NCI-H2081 (cell line): ENCODE measurements around the gene CAV2.

Source experiments
- DNase-seq, 2 experiments: peaks; one replicate each; lab custom pipeline; 2025; lab: John Stamatoyannopoulos, UW

Gene CAV2

DNA sequence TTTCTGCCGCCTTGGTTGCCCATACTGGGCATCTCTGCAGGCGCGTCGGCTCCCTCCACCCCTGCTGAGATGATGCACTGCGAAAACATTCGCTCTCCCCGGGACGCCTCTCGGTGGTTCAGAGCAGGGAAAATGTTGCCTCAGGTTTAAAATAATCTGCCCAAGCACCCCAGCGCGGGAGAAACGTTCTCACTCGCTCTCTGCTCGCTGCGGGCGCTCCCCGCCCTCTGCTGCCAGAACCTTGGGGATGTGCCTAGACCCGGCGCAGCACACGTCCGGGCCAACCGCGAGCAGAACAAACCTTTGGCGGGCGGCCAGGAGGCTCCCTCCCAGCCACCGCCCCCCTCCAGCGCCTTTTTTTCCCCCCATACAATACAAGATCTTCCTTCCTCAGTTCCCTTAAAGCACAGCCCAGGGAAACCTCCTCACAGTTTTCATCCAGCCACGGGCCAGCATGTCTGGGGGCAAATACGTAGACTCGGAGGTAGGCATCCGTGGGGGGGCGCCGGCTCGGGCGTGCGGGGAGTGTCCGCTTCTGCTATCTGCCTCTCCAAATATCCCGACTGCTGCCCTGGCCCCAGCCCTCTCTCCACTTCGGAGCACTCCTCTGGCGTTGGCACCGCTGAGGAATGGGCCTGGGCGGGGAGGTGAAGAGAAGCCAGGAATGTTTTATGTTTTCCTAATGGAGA lies 25.2 kb downstream of the CAV2 start, which contains the start of gene CAV1:
TSS of gene CAV1 (plus strand) at position 428 of the 689 bp plus-strand sequence. CDS start at position 455, 27 bp downstream.
- DNase-seq, result peak; percentile 24 to 58

DNA sequence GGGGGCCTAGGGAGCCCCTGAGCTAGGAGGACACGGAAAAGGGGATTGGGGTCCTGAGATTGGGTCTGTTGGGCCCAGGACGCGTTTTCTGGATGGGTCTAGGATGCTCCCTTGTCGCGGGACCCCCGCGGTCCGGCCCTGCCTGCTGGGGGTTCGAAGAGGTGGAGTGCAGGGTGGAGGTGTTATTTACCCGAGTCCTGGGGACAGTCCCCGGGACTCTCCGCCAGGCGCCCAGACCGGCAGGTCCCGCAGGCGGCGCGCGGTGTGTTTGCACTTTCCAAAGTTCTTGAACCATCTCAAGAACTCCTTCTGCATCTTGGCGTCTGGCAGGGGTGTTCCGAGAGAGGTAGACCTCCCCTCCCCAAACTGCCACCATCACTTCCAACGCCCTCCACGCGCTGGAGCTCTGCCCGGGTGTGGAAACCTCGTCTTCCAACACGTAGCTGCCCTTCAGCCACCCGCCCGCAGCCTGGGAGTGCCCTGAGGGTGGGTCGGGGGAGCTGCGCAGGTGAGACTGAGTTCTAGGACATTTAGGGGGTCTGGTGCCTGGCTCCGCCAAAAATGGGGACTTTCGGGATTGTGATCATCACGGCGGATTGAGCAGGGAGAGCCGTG lies 25.9 kb downstream of the CAV2 start:
- no peak for DNase-seq

DNA sequence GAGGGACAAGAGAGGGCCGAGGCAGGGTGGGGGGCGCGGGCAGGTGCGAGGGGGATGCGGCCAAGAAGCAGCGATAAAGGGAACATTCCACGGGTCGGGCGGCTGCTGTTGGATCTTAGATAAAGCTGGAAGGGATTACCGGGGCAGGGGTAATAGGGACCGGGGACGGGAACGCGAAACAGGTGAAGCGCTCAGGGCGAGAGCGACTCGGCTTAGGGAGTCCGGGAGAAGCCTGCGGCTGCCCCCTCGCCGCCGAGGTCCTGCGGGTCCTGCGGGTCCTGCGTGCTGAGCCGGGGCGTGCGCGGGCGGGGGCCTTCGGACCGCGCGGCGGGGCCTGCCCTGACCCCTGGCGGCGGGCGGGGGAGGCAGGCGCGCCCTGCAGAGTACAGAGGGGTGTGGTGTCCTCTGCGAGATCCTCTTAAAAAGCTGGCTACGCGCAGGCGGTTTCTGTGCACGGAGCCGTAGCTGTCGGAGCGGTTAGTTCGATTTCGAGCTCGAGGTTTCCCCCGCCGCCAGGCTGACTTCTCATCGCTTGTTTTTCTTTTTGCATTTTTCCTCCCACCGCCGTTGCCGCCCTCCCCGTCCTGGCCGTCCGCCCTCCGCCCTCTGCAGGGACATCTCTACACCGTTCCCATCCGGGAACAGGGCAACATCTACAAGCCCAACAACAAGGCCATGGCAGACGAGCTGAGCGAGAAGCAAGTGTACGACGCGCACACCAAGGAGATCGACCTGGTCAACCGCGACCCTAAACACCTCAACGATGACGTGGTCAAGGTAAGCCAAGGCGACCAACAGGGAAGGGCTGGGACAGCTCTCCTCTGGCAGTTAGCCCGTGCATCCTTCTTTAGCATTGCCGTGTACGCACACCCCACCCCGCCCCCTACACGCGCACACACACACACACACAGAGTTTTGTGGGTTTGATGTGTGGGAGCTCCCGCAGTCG lies 26.6 kb downstream of the CAV2 start:
- DNase-seq, result peak; percentile 53 to 60

DNA sequence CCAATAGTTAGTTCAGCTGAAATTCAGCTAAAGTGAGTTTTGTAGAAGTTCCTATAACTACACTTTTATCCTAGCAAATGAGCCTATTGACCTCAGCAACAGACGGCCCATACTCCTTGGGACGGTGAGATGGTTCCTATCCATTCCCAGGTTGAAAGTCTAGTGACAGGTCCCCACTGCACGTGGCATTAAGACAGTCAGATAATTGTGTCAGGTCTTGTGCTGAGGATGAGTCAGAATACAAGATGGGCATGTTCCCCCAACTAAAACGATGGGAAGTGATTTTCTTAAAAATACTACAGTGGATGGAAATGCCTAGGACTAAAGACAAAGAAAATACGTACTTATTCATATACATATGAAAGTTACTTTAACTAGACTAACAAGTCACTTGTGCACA lies 27.4 kb downstream of the CAV2 start:
- DNase-seq, result no peak

DNA sequence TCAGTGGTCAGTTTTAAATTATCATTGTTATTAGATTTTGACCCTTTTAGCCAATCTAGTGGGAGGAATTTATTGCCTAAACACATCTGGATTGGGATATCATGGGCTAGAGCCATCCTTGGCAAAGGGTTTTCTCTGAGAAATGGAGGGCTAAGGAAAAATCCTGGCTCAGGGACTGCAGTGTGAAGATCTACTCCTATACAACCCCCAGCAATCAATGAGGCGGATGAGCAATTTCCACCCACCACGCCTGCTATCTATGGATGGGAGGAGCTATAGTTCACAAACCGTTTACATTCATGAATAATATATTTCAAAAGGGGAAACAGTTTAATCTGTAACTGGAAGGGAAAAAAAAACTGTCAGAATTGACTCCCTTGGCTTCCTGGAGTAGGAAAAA lies 28.0 kb downstream of the CAV2 start:
- DNase-seq, result no peak

DNA sequence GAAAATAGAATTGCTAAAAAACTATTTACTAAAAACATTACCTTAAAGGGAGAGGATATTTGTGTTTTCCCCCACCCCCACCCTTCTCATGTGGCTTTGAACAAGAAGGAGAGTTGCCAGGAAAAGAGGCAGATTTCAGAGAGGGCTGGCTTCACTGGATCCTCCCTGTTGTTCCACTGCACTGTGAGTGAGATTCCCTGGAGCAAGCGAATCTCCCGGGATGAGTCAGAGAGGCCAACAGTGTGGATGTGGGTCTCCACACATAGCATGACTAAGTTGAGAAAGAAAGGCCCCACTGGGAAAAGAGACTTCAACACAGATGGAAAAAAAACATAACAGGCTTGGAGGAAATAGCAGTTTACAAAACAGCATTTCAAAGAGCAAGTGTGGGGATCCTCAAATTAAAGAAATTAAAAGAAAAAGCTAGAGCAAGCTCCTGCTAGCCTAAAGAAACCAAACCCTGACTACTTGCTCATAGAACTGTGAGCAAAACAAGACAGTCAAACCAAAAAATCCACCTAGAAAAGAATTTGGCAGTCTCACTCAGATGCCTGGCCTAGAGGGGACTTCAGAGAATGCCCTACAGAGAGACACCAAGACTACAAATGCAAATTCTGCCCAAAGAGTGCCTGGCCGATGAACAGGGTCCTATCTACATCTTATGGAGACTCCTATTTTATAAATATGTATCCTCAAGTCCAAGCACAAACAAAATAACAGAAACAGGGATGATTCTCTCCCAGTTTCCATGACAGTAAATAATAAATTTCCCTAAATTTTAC lies 28.7 kb downstream of the CAV2 start:
- DNase-seq, result no peak

DNA sequence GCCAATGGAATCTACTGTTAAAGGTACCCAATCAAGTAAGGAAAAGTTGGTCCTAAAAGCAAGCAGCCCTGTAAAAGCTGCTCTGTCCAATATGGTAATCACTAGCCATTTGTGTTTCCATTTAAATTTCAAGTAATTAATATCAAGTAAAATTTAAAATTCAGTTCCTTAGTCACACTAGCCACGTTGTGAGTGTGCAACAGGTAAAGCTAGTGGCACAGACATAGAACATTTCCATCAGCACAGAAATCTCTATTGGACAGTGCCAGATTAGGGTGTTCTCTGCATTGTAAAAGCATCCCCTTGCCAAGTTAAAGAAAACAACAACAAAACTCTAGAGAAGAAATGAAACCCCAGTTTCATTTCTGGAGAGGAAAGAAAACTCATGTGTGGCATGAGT lies 29.7 kb downstream of the CAV2 start:
- no peak for DNase-seq

DNA sequence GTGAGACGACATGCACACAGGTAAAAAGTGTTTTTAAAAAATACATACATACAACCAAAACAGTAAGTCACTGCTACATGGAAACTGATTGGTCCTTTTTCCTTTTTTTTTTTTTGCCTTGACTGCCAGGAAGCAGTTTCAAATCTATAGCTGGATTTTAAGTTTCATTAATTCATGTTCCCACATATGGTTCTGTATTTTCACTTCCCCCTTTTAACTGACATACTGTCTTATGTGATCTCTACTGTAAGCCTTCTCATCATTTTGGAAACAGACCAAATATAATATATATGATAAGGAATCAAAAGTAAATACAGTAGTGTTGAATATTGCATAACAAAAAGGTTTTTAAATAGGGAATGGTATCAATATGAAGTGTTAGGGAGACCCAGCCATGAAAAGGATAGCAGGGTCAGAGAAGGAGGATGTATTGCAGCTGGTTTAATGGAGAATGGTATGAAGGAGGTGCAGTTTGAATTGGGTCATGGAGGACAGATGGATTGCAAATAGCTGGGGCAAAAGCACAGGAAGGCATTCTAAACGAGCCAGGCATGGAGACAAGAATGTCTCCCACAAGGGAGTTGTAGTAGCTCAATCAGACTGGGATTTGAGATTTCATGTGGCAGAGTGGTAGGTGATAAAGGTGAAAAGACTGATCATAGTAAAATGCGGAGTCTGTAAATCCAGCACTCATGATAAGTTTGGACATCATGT lies 30.7 kb downstream of the CAV2 start:
- no peak for DNase-seq

DNA sequence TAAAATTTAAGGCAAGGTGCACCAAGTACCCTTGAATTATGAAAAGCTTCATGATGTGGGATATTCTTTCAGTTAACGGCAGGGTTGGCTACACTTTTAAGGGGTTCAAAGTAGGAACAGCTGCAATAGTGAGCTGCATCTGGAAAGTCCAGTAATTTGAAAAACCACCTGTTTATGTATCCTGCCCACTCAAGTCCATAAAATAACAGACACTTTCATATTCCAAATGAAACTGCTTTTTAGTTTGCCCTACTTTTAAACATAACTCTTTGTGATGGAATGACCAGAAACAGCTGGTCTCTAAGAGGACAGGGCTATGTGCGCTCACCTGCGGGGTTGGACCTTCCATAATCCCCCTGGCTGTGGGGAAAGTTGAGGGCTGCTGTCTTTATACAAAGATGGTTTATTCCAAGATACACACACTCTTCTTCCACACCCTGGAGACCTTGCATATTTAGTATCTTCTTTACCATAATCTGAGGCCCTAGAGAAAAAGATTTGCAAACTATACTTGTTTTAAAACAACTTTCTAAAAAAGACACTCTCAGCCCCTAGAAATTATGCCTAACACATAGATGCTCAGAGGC lies 32.7 kb downstream of the CAV2 start:
- DNase-seq, result no peak

DNA sequence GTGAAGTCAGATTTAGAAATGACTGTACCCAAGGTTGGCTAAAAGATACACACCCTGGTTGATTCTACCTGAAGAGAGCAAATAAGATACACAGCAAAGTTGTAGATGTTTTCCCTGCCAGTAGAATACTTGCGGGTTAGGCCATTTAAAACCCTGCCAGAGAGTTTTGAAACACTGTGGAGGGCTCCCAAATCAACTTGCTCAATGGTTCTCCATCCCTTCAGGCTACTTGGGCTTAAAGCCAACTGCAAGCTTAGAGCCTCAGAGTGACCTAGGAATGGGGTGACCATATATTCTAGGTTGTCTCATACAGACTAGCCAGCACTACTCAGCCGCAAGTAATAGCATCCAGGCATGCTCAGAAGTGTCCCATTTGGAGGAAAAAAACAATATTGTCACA lies 35.3 kb downstream of the CAV2 start:
- no peak for DNase-seq

DNA sequence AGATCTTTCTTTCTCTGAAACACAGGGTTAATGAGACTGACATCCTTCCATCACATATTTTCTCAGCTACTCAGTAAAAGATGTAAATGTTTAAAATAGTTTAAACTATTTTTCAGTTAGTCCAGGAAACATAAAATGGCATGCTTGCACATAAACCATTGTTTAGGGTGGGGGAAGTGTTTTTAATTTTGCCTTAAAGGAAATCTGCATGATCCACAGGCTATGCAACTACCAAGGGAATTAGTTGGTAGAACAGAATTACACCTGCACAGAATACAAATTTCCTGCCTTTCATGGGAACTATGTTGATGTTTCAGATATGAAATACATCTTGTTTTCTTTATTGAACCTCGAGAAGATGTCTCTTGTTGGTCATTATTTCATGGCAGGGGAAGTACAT lies 35.9 kb downstream of the CAV2 start:
- no peak for DNase-seq

DNA sequence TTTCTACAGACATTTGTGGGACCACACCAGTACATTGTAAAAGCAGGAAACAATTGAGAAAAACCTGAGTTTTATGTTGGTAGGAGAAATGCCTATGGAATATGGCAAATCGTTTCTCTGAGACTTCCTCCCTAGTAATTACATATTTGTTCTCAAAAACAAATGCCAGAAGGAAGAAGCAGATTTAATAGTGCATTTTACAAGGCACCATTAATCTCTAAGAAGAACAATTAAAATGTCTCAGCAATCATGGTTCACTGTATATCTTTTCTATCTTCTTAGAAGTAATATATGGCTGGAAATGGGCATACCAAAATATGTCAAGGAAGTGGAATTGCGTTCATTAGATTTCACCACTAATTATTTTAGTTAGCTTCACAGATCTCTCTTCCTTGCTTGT lies 38.6 kb downstream of the CAV2 start:
- no peak for DNase-seq

DNA sequence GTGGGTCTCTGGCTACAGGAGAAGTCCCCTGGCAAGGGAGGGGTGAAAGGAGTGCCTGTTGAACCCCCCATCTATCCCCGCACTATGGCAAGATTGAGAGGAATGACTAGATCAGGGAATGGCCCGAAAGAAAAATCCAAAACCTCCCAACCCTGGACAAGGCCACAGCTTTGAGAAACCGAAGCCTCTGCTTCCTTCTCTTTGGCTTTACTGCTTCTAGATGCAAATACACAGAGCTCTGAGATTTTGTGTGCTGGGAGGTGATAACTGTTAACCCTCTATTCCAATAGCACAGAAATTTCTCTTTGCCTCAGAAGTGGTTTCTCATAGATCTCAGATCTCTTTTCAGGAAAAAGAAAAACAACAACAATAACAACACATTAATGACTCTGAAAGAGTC lies 40.3 kb downstream of the CAV2 start:
- no peak for DNase-seq

DNA sequence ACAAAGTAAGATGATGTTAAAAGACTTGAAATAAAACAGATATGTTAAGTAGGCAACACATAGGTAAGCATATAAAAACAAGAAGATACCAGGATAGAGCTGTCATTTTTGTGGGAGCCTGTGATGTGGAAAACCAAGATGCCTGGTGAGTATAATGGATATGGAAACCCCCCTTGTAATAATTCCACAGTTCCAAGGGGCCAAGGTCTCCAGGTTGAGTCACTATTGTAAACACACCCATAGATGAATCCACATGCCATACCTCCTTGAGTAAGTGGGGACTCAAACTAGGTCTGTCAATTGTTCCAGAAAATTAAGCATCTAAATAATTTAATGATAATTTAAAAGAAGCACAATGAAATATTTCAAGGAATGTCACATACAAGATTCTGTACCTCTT lies 41.2 kb downstream of the CAV2 start:
- DNase-seq, result no peak

DNA sequence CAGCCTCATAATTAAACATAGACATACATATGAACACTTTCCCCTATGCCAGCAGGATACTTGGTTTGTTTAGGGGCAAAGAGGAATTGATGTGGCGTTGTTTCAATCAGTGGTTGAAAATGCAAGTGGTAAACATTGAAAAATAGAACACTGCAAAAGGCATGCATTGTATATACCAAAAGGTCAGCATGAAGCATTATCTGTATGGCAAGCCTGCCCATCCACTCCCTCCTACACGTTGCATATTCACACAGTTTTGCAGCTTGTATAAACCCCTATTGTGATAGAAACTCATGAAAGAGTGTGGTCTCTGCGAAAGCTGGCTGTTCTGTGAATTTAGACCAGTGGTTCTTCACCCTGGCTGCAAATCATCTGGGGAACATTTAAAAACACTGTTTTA lies 42.4 kb downstream of the CAV2 start:
- DNase-seq, result no peak

DNA sequence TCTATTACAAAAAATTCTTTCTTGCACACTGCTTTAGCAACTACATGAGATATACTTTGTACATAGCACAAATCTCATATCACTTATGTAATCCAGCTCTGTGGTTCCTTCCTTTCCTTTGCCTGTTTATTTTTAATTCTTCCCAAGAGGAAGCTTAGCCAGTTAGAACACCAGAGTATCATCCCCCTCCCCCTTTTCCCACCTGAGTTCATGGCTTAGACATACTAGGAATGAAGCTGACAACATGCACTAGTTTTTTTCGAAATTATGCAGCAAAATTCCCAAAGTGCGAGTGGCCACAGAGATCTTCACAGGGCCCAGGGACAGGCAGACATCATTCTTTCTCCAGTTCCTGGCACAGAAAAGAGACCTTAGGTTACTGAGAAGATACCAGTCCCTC lies 43.1 kb downstream of the CAV2 start:
- DNase-seq, result no peak

DNA sequence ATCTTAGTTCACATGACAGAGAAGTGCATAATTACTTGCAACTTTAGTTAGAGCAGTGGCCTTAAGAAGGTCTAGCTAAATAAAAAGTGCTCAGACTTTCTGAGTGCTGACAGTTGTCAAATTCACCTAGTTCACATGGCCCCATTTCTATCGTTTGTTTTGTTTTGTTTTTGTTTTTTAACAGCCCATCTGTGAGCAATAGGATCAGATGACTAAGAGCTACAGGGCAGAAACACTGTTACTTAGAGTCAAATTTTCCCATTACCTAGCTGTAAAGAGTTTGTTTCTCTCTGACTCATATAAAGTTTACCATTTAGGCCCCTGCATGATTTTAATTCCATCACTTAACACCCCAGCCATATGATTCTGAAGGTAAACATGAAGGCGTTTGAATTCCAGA lies 44.1 kb downstream of the CAV2 start:
- DNase-seq, result no peak

DNA sequence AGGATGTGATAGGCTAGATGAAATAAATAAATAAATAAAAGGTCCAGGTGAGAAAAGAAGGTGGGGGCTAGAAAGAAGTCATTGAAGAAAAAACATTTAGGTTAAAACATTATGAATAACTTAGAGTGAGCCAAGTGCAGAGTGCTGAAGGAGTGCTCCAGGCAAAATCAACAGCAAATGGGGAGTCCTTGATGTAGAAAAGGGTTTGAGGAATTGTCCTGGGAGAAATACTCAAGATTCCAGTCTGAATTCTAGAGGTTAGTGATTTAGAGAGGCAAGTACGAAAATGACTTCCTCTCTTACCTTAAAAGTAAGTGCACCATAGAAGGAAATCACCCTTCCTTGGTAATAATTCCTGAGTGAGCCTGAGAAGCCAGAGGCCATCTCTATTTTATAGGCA lies 44.9 kb downstream of the CAV2 start:
- DNase-seq, result no peak

DNA sequence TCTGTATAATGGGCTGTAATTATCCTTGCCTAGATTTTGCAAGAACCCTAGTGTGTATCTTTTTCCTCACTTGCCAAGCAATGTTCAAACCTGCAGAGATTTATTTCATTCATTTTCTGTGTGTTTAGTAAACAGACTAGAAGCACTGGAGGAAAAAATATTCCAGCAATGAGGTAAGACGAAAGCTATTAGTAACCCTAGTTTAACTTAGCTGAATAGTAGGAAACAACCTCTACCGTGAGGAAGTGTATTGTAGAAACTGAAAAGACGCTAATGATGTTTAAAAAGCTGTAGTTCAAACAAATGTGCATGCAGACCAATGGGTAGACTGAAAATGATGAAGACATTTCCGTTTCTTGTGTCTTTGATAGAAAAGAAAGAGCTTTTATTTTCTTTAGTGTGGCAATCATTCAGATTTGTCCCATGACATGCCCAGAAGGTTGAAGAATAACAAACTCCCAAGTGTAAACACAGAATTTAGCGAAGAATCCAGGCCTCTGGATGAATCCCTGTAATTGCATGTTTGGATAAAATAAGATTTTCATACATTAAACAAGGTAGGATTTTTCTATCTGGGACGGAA lies 46.0 kb downstream of the CAV2 start:
- DNase-seq, result peak; percentile 8 to 10

DNA sequence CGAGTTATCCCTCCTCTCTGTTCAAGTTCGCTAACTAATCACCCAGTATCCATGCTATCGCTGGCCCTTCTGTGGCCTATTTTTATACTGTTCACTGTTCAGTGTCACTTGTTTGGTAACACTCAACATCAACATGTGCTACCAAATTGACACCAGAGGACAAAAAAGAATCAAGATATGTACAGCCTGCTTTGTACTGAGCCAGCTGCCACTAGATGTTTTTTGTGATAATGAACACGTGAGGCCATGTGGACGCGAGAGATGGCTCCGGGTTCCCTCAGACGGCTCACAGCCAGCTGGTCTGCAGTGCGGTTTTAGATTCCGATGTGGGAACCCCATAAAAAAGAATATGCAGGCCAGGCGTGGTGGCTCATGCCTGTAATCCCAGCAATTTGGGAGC lies 46.5 kb downstream of the CAV2 start:
- DNase-seq, result no peak

DNA sequence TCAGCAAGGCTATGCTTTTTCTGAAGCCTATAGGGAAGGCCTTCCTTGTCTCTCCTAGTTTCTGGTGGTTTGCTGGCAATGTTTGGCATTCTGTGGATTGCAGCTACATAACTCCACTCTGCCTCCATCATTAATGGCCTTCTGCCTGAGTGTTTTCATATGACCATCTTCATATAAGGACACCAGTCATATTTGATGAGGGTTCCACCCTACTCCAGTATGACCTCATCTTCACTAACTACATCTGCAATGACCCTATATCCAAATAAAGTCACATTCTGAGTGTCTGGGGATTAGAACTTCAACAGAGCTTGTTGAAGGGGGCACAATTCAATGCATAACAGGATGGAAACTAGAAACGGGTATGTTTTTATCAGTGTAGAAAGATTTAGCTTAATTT lies 47.4 kb downstream of the CAV2 start:
- no peak for DNase-seq
